Calu3 (cell line): ENCODE results near the gene CPEB3. TPM values are rescaled to one million over a fixed set of nuclear protein-coding genes. Genes with fewer than 3 reads are reported as not detected.

ENCODE experiments used
- BruUV-seq: library from RNA; stranded (reverse); fragments of 400-500 nt; replicated peaks from 2 replicates; lab custom pipeline; 2021; lab: Mats Ljungman, UMichigan
- CTCF ChIA-PET: fragments of 300-600 bp; sonication (Branson Sonifier 250); formaldehyde crosslinking; loops from one replicate; lab custom pipeline; 2022; ENCODE audit warnings: antibody characterized with exemption; lab: Charles Lee
- DNase-seq: peaks from one replicate; pipeline ENCODE4 v3.0.0; 2022
- H3K27ac Mint-ChIP-seq: one replicate; pipeline ENCODE4 v1.8.0; 2022; ENCODE audit warnings: mixed read lengths; ENCODE audit not compliant: unreplicated experiment
- H3K27me3 Mint-ChIP-seq: one replicate; pipeline ENCODE4 v1.8.0; 2022; ENCODE audit warnings: mixed read lengths; ENCODE audit not compliant: unreplicated experiment
- H3K36me3 Mint-ChIP-seq: one replicate; pipeline ENCODE4 v1.8.0; 2022; ENCODE audit warnings: mild to moderate bottlenecking, moderate library complexity, mixed read lengths; ENCODE audit not compliant: insufficient read depth, unreplicated experiment
- H3K4me1 Mint-ChIP-seq: one replicate; pipeline ENCODE4 v1.8.0; 2022; ENCODE audit warnings: mild to moderate bottlenecking, low read depth, mixed read lengths; ENCODE audit not compliant: unreplicated experiment
- H3K4me3 Mint-ChIP-seq: one replicate; pipeline ENCODE4 v1.8.0; 2022; ENCODE audit warnings: mild to moderate bottlenecking, low read depth, moderate library complexity, mixed read lengths; ENCODE audit not compliant: unreplicated experiment
- H3K9me3 Mint-ChIP-seq: one replicate; pipeline ENCODE4 v1.8.0; 2022; ENCODE audit warnings: low read depth, mixed read lengths; ENCODE audit not compliant: unreplicated experiment
- CTCF ChIP-seq: fragments of 200-600 bp; IDR thresholded peaks from one replicate; pipeline ENCODE4 v1.8.0; 2022; ENCODE audit warnings: antibody characterized with exemption; ENCODE audit not compliant: unreplicated experiment
- intact Hi-C: fragments of 100-400 bp; cut with micrococcal nuclease; formaldehyde crosslinking; loops from one replicate; pipeline ENCODE4 v1.10.0; 2022; ENCODE audit not compliant: unreplicated experiment
- total RNA-seq: library from RNA; stranded (reverse); gene quantifications from 2 replicates; pipeline ENCODE4 v1.2.3, GENCODE V29; 2022

Gene CPEB3
- total RNA-seq, 1 experiment from 2014 or later: 2.8 TPM

- peak overlapping the region; percentile 78 for H3K4me3 Mint-ChIP-seq
- H3K9me3 Mint-ChIP-seq: no peaks in the 10 kb centered on the region
- intact Hi-C loops: loop anchor here (5.0 kb wide), 2 partner anchors 119 to 154 kb away; no protein-coding TSS in a partner anchor
- no peak for TF ChIP-seq CTCF
- H3K4me1 Mint-ChIP-seq: peaks cover 41% of the 10 kb centered on the region
- H3K27me3 Mint-ChIP-seq: no peaks in the 10 kb centered on the region
- H3K27ac Mint-ChIP-seq: peak overlapping the region; percentile 71
- DNase-seq: no peak
- peaks cover 27% of the 10 kb centered on the region for H3K36me3 Mint-ChIP-seq
- CTCF ChIA-PET: interaction anchor here (0.6 to 0.7 kb wide), 3 partner anchors 50 to 168 kb away, joined by 3 to 7 read pairs (median 4); partner anchors contain the start of genes CPEB3 and MARCHF5
- no TSS peak for BruUV-seq
Observed at GRCh38 chr10:92241158-92241500, 49.7 kb downstream of the CPEB3 start.

DNA sequence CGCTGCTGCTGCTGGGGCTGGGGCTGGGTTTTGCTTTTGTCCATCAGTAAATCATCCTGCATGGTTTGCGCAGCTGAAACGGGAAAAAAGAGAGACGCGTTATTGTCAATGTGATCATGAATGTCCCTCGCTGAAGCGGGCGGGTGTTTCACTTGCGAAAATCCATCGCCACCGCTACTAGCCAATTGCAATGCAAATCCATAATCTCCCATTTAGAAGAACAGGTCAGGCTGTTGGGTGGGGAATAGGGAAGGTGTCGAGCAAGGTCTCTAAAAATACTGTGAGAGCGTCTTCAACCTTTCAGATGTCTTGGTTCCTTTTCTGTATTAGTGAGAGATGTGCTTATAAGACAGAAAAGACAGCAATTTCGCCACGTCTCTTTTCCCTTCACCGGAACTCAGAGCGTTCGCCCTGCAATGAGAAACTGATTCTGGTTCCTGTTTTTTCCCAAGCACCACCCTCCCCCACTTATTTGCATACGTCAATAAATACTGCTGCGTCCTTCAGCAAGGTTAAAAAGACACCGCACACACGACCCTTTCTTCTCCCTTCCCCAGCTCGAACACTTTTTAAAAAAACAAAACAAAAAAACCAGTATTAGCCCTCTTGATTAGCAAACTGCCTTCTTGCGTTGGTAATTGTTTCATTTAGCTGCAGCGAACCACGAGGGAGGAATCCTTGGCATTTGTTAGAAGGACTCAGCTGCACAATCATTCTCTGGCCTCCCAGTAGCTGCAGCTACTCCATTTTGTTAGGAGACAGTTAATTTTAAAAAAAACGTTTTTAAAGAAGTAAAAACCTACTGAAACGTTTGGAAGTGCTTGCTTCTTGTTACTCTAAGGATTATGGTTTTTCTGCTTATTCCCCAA, 50.4 kb downstream of the CPEB3 start:
- DNase-seq: peak; percentile 51
- CTCF ChIA-PET: interaction anchor here (0.6 to 0.7 kb wide), 3 partner anchors 51 to 167 kb away, joined by 3 to 7 read pairs (median 4); partner anchors contain the start of genes CPEB3 and MARCHF5
- Mint-ChIP-seq H3K27ac (peak overlapping the region; percentile 71), H3K4me3 (peak overlapping the region; percentile 78), H3K27me3 (no peaks in the 10 kb centered on the region), H3K36me3 (peaks cover 27% of the 10 kb centered on the region), H3K4me1 (peaks cover 41% of the 10 kb centered on the region), H3K9me3 (no peaks in the 10 kb centered on the region)
- intact Hi-C loops: loop anchor here (5.0 kb wide), 2 partner anchors 118 to 153 kb away; no protein-coding TSS in a partner anchor
- BruUV-seq: no TSS peak
- TF ChIP-seq CTCF: no peak

DNA sequence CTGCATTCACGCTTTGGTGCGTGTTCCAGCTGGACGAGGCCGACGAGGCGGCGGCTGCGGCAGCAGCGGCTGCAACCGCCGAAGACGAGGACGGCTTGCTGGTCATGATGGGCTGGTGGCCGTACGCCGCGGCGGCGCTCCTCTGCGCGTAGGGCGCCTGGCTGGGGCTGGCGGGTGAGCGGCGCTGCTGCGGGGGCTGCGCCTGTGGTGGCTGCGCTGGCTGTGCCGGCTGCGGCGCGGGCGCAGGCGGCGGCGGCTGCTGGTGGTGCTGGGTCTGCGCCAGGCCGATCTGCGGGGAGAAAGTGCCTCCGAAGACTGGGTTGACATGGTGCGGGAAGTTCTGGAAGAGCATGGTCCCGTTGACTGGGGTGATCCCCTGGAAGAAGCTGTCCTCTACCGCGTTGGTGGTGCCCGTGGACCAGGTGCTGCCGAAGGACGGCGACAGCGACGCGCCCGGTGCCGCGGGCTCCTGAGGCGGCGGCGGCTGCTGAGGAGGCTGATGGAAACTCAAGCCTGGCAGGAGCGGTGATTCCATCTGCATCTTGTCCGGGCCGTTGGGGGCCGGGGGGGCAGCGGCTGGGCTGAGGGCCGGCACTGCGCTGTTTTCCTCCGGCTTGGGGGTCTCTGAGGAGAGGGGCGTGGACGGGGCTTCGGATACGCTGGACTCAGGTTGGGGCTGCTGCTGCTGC, 51.1 kb downstream of the CPEB3 start:
- H3K27ac Mint-ChIP-seq: peak overlapping the region; percentile 71
- no TSS peak for BruUV-seq
- no peaks in the 10 kb centered on the region for H3K27me3 Mint-ChIP-seq
- peak; percentile 28 for DNase-seq
- H3K36me3 Mint-ChIP-seq: peaks cover 27% of the 10 kb centered on the region
- no peaks in the 10 kb centered on the region for H3K9me3 Mint-ChIP-seq
- intact Hi-C loops: loop anchor here (5.0 kb wide), 2 partner anchors 117 to 152 kb away; no protein-coding TSS in a partner anchor
- CTCF ChIA-PET: no interaction called here
- no peak for TF ChIP-seq CTCF
- H3K4me1 Mint-ChIP-seq: peaks cover 41% of the 10 kb centered on the region
- H3K4me3 Mint-ChIP-seq: peak overlapping the region; percentile 78

- Mint-ChIP-seq H3K4me1 (peaks cover 41% of the 10 kb centered on the region), H3K27ac (peak overlapping the region; percentile 89), H3K9me3 (no peaks in the 10 kb centered on the region), H3K4me3 (peak overlapping the region; percentile 78), H3K27me3 (no peaks in the 10 kb centered on the region), H3K36me3 (peaks cover 27% of the 10 kb centered on the region)
- intact Hi-C loops: no loop called here
- no TSS peak for BruUV-seq
- DNase-seq: no peak
- no peak for TF ChIP-seq CTCF
- CTCF ChIA-PET: interaction anchor here (0.7 to 1.0 kb wide), 4 partner anchors 25 to 151 kb away, joined by 3 to 4 read pairs (median 4); partner anchors contain the start of genes CPEB3 and MARCHF5
Observed at GRCh38 chr10:92239151-92239599, 51.7 kb downstream of the CPEB3 start.
